ENCODE data around the gene ZSCAN16.
"Not testable (repeated sequence)": the region's sequence is repeated elsewhere in the genome, so short reads cannot be mapped to it uniquely, and the experiment has no call there.

Gene ZSCAN16

GRCh38 chr6:28124350-28124970 lies at the start of gene ZSCAN16:
ZSCAN16 (plus strand) TSS chr6:28124609; CDS start chr6:28125444, 835 bp downstream.
- DNase-seq (ENCODE audit: low read depth), result peak; percentile 43

GRCh38 chr6:28078050-28078449 lies 46.4 kb upstream of the ZSCAN16 start:
- no peak for DNase-seq (ENCODE audit: low read depth)

DNA sequence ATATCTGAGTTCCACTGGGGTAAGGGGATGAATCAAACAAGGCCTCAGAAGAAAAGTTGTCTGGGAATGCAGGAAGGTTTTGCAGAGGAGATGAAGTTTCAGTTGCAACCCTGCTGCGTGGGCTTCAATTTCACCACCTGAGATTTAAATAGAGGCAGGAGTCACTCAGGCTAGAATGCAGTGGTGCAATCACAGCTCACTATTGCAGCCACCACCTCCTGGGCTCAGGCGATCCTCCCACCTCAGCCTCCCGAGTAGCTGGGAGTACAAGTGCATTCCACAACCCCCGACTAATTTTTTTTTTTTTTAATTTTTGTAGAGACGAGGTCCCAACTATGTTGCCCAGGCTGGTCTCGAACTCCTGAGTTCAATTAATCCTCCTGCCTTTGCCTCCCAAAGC lies 45.6 kb upstream of the ZSCAN16 start:
- DNase-seq (ENCODE audit: low read depth), result no peak

DNA sequence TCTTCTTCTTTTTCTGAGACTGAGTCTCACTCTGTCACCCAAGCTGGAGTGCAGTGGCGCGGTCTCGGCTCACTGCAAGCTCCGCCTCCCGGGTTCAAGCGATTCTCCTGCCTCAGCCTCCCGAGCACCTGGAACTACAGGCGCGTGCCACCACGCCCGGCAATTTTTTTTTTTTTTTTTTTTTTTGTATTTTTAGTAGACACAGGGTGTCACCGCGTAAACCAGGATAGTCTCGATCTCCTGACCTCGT lies 44.1 kb upstream of the ZSCAN16 start, which contains the start of gene ZNF165:
TSS of gene ZNF165 (plus strand) at position 188 of the 250 bp plus-strand sequence. CDS start 4,913 bp downstream, outside the sequence.
- DNase-seq (ENCODE audit: low read depth), result not testable (repeated sequence)

DNA sequence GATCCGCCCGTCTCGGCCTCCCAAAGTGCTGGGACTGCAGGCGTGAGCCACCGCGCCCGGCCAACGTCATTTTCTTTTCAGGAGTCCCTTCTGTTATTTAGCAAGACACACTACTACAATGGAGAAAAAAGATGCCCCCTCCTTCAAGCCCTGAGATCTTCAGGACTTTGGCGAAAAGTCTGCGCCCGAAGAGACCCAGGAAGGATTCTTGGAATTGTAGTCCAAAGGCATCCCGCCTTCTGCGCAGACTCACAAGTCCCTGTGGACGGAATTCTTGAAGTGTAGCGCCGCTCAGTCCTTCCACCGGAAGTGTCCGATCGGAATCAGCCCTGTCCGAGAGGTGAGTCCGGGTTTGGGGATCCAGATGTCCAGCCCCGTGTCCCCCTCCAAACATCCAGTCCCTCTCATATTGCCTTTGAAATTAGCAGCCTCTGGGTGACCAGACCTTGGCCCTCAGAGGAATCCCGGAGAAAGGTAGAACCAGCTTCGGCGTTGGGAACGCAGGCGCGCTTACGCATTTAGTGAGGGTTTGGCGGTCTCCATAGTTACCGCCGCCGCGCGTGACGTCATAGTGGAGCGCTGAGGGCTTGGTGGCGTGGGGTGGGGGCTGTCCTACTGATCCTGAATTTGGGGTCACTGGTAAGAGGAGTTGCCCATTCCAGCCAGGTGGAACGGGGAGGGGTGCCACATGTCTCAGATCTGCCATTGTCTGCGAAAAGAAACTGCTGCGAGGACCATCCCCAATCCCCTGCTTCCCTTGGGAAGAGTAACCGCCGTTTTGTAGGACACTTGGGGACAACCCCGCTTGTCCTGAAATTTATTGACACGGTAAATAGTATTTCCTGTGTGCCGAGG lies 43.6 kb upstream of the ZSCAN16 start:
- peak; percentile 81 for DNase-seq (ENCODE audit: low read depth)

DNA sequence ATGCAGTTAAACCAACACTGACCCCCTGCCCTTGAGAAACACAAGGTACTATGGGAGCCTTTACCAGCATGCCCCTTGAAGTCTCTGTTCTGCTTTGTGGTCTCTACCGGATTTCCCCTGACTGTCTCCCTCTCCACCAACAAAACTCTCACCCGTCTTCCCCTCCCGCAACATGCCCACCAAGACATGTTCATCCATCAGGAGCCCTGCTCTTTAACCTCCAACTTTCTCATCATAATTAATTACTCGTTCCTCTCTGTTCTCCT lies 43.0 kb upstream of the ZSCAN16 start:
- DNase-seq (ENCODE audit: low read depth), result no peak

GRCh38 chr6:28082939-28083338 lies 41.5 kb upstream of the ZSCAN16 start:
- no peak for DNase-seq (ENCODE audit: low read depth)

DNA sequence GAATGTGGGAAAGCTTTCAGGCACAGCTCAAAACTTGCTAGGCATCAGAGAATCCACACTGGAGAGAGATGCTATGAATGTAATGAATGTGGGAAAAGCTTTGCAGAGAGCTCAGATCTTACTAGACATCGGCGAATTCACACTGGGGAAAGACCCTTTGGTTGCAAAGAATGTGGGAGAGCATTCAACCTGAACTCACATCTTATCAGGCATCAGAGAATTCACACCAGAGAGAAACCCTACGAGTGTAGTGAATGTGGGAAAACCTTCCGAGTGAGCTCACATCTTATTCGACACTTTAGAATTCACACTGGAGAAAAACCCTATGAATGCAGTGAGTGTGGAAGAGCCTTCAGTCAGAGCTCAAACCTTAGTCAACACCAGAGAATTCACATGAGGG lies 35.4 kb upstream of the ZSCAN16 start:
- no peak for DNase-seq (ENCODE audit: low read depth)

- no peak for DNase-seq (ENCODE audit: low read depth)
Measured at GRCh38 chr6:28090917-28091586, 33.4 kb upstream of the ZSCAN16 start.

GRCh38 chr6:28102222-28102621 lies 22.2 kb upstream of the ZSCAN16 start:
- not testable (repeated sequence) for DNase-seq (ENCODE audit: low read depth)

DNA sequence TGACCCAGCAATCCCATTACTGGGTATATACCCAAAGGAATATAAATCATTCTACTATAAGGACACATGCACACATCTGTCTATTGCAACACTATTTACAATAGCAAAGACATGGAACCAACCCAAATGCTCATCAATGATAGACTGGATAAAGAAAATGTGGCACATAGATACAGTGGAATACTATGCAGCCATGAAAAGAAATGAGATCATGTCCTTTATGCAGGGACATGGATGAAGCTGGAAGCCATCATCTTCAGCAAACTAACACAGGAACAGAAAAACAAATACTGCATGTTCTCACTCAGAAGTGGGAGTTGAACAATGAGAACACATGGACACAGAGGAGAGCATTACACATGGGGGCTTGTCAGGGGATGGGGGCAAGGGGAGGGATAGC lies 21.7 kb upstream of the ZSCAN16 start:
- DNase-seq (ENCODE audit: low read depth), result not testable (repeated sequence)

DNA sequence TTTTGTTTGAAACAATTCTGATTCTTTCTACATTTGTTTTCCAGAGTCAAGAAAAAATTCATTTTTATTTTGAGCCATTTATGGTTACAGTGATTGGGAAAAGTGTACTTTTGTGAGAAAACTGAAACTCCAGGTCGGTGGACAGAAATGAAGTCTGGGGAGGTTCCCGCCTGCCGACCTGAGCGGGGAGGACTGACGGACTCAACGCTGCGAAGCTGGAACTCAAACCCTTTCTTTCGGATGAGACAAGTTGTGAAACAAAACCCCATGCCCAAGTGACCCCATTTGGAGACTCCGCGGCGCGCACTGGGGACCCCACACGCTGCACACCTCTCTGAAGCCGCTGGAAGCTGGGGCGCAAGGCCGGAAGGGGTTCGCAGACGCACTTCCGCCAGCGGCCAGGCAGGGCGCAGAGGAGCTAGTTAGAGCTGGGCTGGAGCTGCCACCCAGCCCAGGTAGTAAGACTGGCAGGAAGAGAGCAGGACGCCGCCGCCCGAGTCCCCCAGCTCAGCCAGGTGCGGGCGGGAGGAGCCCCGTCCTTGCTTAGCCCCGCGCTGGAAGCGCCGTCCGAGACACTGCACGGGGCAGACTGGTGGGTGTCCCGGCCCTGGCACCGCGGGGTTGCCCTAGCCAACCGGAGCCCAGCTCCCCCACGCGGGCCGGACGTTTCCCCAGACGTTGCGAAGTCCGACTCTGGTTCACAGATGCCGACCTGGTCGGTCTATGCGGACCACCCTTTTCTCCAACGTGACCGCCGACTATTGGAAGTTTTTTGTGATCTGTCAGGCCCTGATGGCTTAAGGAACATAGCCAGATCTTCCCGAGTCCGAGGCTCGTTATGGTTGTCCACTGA lies 19.8 kb upstream of the ZSCAN16 start:
- DNase-seq (ENCODE audit: low read depth), result peak; percentile 55

DNA sequence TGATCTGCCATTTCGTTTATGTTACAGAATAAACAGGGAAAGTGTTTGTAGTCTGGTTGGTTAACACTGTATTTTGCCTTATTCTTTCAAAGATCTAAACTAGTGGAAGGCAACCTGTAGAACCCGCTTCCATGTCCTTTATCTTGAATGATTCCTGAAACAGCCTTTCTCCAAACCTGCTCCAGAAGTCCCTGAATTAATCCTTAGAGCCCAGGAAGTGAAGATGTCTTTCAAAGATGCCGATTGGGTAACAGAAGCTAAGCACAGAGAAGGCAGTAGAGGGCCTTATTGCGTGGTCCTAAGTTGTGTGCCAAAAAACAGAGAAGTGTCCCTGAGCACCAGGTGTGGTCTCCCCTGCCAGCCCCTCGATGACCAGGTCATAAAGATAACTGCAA lies 19.2 kb upstream of the ZSCAN16 start:
- DNase-seq (ENCODE audit: low read depth), result no peak

DNA sequence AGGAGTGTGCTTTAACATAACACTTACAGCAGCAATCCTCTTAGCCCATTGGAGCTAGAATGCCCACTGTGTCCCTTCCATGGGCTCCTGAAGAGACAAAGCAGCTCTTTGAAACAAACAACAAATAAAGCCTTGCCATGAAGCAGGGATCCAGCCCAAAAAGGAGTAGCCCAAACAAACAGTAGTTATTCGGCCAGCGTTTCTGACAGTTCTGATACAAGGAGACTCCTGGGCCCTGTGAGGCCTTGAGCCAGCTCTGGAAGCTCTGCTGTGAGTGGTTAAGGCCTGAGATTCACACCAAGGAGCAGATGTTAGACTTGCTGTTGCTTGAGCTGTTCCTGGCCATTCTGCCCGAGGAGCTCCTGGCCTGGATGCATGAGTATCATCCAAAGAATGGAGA lies 16.9 kb upstream of the ZSCAN16 start:
- DNase-seq (ENCODE audit: low read depth), result no peak

DNA sequence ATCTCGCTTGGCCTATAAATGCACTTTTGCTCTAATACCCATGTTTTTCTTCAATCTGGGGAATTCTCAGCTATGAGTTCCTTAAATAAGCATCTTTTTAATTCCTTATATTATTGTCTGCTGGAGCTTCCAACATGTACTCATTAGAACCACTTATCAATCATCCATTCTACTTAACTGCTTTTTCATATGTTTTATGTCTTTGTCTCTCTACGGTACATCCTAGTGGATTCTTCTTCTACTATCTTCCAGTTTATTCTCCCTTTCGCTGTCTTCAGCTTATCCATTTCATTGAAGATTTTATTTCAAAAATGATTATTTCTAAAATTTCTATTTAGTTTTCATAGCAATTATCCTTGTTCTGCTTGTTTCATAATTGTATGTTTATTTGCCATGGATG lies 12.4 kb upstream of the ZSCAN16 start:
- DNase-seq (ENCODE audit: low read depth), result no peak

DNA sequence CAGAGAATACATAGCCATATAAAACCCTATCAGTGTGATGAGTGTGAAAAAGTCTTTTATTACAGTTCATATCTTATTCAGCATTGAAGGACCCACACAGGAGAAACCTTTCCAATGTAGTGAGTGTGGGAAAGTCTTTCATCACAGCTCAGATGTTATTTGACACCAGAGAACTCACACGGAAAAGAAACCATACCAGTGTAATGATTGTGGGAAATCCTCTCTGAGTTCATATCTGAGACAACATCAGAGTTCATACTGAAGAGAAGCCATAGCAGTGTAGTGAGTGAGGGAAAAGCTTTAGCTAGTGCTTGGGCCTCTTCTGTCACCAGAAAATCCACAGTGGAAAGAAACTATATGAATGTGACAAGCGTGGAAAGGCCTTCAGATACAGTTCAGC lies 8.6 kb upstream of the ZSCAN16 start:
- no peak for DNase-seq (ENCODE audit: low read depth)

GRCh38 chr6:28117386-28118050 lies 6.9 kb upstream of the ZSCAN16 start:
- DNase-seq (ENCODE audit: low read depth), result no peak

DNA sequence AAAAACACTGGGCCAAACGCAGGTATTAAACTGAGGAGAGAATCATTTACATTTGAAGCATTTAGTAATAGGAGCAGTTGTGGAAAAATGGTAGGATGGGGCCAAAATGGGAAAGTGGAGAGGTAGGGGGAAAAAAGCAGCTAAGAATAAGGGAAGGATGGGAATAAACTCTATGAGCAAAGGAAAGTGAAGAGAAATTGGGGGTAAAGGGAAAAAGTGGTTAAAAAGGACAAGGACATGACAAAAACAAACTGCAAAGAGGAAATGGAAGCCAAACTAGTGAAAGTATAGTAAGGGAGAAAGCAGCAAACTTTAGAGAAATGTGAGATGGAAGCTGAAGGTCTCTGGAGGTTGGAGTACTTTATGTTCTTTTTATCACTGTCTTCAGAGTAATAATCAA lies 6.2 kb upstream of the ZSCAN16 start:
- DNase-seq (ENCODE audit: low read depth), result no peak

- no peak for DNase-seq (ENCODE audit: low read depth)
Measured at GRCh38 chr6:28121876-28122275, 2.5 kb upstream of the ZSCAN16 start.

DNA sequence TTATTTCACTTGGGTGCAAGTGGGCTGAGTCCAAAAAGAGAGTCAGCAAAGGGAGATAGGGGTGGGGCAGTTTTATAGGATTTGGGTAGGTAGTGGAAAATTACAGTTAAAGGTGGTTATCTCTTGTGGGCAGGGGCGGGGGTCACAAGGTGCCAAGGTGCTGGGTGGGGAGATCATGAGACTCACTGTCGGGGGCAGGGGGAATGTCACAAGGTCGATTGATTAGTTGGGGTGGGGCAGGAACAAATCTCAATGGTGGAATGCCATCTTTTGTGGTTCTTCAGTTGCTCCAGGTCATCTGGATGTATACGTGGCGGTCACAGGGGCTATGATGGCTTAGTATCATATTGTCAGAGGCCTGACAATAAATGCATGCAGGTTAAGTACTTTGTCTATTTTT lies 2.1 kb upstream of the ZSCAN16 start:
- not testable (repeated sequence) for DNase-seq (ENCODE audit: low read depth)

DNA sequence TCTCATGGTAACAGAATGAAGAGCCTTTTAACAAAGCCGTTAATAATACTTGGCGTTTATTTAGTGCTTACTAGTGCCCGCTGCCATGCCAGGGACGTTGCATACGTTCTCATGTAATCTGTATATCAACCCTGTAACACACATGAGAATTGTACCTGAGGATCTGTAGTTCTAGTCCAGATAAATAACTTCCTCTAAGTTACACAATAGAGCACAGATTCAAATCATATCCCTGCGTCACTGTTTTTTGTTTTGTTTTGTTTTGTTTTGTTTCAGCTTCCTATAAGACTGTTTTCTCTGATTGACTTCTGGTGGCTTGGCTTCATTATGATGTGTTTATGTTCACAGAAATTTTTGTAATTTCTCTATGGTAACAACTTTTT lies 553 bp downstream of the ZSCAN16 start:
- DNase-seq (ENCODE audit: low read depth), result no peak

DNA sequence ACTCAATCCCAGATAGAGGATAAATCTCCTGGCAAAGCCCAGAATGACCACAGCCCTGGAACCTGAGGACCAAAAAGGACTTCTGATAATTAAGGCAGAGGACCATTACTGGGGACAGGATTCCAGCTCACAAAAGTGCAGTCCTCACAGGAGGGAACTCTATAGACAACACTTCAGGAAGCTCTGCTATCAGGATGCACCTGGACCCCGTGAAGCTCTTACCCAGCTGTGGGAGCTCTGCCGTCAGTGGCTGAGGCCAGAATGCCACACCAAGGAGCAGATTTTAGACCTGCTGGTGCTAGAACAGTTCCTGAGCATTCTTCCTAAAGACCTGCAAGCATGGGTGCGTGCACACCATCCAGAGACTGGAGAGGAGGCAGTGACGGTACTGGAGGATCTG lies 992 bp downstream of the ZSCAN16 start:
- DNase-seq (ENCODE audit: low read depth), result no peak

Measured in stimulated activated CD8-positive, alpha-beta memory T cell treated with anti-CD3 and anti-CD28 coated beads, Interleukin-15, amount 100 ng/mL, for 24 hours (primary cell).